Lower leg skin (tissue), 4 donors: ENCODE data around the gene C17orf67. TPM values are rescaled to one million over a fixed set of nuclear protein-coding genes. Genes with fewer than 3 reads are reported as not detected.

Source experiments
- DNase-seq, 2 donors: peaks; one replicate each; pipeline ENCODE4 v3.0.0-alpha.2; 2019; ENCODE audit warnings: low spot score in 2 of 2
- H3K4me3 ChIP-seq: fragments of 200-600 bp; sonication (generic); 2 replicates; pipeline ENCODE4 v1.5.1; 2017; ENCODE audit warnings: mild to moderate bottlenecking, low read depth; ENCODE audit not compliant: poor library complexity, severe bottlenecking
- CTCF ChIP-seq, 3 donors: fragments of 450-650 bp; IDR thresholded peaks; one replicate each; pipeline ENCODE4 v1.5.1; 2016; ENCODE audit warnings: antibody characterized with exemption in 3 of 3, mild to moderate bottlenecking in 3 of 3, moderate library complexity in 2 of 3
- POLR2A ChIP-seq, 2 donors: fragments of 450-650 bp; IDR thresholded peaks; one replicate each; pipeline ENCODE4 v1.6.1; 2016 to 2017; ENCODE audit warnings: antibody characterized with exemption in 2 of 2, mild to moderate bottlenecking in 1 of 2, moderate library complexity in 1 of 2
- WGBS, 2 donors: methylation state at CpG; one replicate each; pipeline ENCODE4 v1.1.5; 2018; 5-methylcytosine and 5-hydroxymethylcytosine counted together
- intact Hi-C: fragments of 100-400 bp; cut with DNase I; formaldehyde crosslinking; loops from one replicate; pipeline ENCODE4 v1.15.0; 2023; ENCODE audit warnings: low total_unique reads
- total RNA-seq, 4 donors: library from RNA; depleted of rRNA; stranded (reverse); fragments of >200 nt; gene quantifications; one replicate each; pipeline ENCODE4 v1.1.0, GENCODE V29; 2016

The C17orf67 gene
- total RNA-seq, 4 donors from 2014 or later: 0.58 to 1.2 (median 0.88) TPM; not detected in 1

GRCh38 chr17:56796536-56796935 lies 37.2 kb downstream of the C17orf67 start:
- DNase-seq: no peak
- TF ChIP-seq POLR2A (IDR thresholded peaks at IDR 0.05) (no peak), CTCF (IDR thresholded peaks at IDR 0.05) (no peak)
- no peak overlapping the region for H3K4me3 ChIP-seq
- 93 to 95% methylated on average over 8 of the region's 8 CpGs for WGBS, 2 donors
- intact Hi-C loops: no loop called here

DNA sequence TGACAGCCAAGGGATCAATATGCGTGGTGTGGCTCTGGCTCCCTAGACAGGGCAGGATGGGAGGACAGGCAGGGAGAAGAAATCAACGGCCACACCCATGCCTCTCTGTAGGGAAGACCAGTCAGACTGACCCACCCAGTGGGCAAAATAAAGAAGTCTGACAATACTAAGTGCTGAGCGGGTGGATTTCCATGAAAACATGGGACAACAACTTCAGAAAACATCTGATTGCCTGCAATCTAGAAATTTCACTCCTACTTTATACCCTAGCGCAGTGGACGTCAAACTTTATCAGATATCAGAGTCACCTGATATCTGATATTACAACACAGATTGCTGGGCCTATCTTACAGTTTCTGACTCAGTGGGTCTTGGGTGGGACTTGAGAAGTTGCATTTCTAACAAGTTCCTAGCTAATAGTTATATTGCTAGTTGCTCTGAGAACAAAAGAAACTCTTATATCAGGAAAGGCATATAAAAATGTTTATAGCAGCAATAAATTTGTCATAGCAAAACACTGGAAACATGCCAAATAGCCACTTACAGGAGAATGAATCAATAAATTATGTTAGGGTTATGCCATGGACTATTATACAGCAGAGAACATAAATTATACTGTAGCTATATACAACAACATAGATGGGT lies 38.4 kb downstream of the C17orf67 start:
- peak in 1 of 2 donors; percentile 9 for DNase-seq
- TF ChIP-seq POLR2A (IDR thresholded peaks at IDR 0.05): no peak
- no peak for TF ChIP-seq CTCF (IDR thresholded peaks at IDR 0.05)
- intact Hi-C loops: no loop called here
- H3K4me3 ChIP-seq: no peak overlapping the region
- 90 to 93% methylated on average over 5 of the region's 5 CpGs for WGBS, 2 donors

DNA sequence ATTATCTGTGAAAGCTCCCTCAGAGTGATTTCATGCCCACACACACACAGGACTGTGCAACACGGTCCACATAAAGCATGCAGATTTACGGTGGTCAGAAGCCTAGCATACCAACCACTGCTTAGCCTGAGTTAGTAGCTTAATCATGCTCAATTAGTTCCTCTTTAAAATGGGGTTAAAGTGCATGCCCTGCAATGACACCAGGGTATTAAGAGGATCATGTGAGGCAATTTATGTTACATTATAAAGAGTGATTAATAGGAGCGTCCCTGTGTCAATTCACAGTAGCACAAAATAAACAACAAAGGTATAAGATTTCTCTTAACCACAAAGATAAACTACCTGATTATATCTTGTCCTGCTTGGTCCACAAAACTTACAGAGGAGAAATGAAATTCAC lies 39.8 kb downstream of the C17orf67 start:
- TF ChIP-seq POLR2A (IDR thresholded peaks at IDR 0.05) (no peak), CTCF (IDR thresholded peaks at IDR 0.05) (no peak)
- intact Hi-C loops: no loop called here
- H3K4me3 ChIP-seq: no peak overlapping the region
- DNase-seq: peak in 1 of 2 donors; percentile 21
- 71 to 73% methylated on average over 3 of the region's 3 CpGs for WGBS, 2 donors

GRCh38 chr17:56793531-56793930 lies 40.2 kb downstream of the C17orf67 start:
- no peak overlapping the region for H3K4me3 ChIP-seq
- TF ChIP-seq CTCF (IDR thresholded peaks at IDR 0.05) (no peak), POLR2A (IDR thresholded peaks at IDR 0.05) (no peak)
- peak in 1 of 2 donors; percentile 29 for DNase-seq
- intact Hi-C loops: no loop called here

DNA sequence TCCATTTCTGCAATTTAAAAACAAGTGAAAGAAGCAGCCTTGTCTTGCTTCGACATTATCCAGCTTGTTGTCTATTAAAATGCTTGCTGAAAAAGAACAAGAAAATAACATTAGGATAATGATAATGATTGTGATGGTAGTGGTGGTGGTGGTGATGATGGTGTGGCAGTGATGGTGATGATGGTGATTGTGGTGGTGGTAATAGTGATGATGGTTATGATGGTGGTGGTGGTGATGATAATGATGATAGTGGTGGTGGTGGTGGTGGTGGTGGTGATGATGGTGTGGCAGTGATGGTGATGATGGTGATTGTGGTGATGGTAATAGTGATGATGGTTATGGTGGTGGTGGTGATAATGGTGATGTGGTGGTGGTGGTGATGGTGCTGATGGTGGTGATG lies 41.5 kb downstream of the C17orf67 start:
- intact Hi-C loops: no loop called here
- H3K4me3 ChIP-seq: no peak overlapping the region
- no peak for DNase-seq
- 85 to 98% methylated on average over 1 of the region's 1 CpG for WGBS, 2 donors
- TF ChIP-seq POLR2A (IDR thresholded peaks at IDR 0.05) (no peak), CTCF (IDR thresholded peaks at IDR 0.05) (no peak)

- intact Hi-C loops: no loop called here
- no peak overlapping the region for H3K4me3 ChIP-seq
- 34 to 42% methylated on average over 7 of the region's 7 CpGs for WGBS, 2 donors
- DNase-seq: peak; percentile 63 to 85
- no peak for TF ChIP-seq POLR2A (IDR thresholded peaks at IDR 0.05)
- TF ChIP-seq CTCF (IDR thresholded peaks at IDR 0.05): no peak
These were observed 46.7 kb downstream of the C17orf67 start for GRCh38 chr17:56786989-56787482.
